ENCODE results near the gene SPATA32.

GRCh38 chr17:45274033-45274432 is 12.1 kb upstream of the SPATA32 start:
- TF ChIP-seq, protein P1, sequence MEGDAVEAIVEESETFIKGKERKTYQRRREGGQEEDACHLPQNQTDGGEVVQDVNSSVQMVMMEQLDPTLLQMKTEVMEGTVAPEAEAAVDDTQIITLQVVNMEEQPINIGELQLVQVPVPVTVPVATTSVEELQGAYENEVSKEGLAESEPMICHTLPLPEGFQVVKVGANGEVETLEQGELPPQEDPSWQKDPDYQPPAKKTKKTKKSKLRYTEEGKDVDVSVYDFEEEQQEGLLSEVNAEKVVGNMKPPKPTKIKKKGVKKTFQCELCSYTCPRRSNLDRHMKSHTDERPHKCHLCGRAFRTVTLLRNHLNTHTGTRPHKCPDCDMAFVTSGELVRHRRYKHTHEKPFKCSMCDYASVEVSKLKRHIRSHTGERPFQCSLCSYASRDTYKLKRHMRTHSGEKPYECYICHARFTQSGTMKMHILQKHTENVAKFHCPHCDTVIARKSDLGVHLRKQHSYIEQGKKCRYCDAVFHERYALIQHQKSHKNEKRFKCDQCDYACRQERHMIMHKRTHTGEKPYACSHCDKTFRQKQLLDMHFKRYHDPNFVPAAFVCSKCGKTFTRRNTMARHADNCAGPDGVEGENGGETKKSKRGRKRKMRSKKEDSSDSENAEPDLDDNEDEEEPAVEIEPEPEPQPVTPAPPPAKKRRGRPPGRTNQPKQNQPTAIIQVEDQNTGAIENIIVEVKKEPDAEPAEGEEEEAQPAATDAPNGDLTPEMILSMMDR (IDR thresholded peaks at IDR 0.05), result no peak
- TF ChIP-seq POLR2A (IDR thresholded peaks at IDR 0.05), result no peak
